BJ (cell line): ENCODE measurements around the gene TRPC6. TPM values are rescaled to one million over a fixed set of nuclear protein-coding genes. Genes with fewer than 3 reads are reported as not detected.

Experiments used
- CTCF ChIA-PET: fragments of 350-600 bp; formaldehyde crosslinking; extraction: SDS; loops from one replicate; lab custom pipeline; 2021; ENCODE audit warnings: antibody characterized with exemption, inconsistent platforms; lab: Yijun Ruan, JAX
- POLR2A ChIA-PET: fragments of 300-600 bp; sonication (Branson Sonifier 250); formaldehyde crosslinking; extraction: SDS; loops from one replicate; lab custom pipeline; 2021; ENCODE audit warnings: antibody characterized with exemption; lab: Charles Lee
- DNase-seq: peaks from one replicate; pipeline ENCODE4 v3.0.0-alpha.2; 2011; ENCODE audit warnings: low read depth
- H3K27me3 ChIP-seq: 2 replicates; pipeline ENCODE4 v1.6.0; 2011; ENCODE audit warnings: low read length; ENCODE audit not compliant: control insufficient read depth, insufficient read depth
- H3K36me3 ChIP-seq: 2 replicates; pipeline ENCODE4 v1.5.1; 2011; ENCODE audit warnings: low read length; ENCODE audit not compliant: control insufficient read depth, insufficient read depth
- H3K4me3 ChIP-seq: 2 replicates; pipeline ENCODE4 v1.5.1; 2011; ENCODE audit warnings: low read depth, mild to moderate bottlenecking, control low read depth, low read length
- CTCF ChIP-seq: IDR thresholded peaks from 2 replicates; pipeline ENCODE4 v1.5.1; 2011; ENCODE audit warnings: low read depth, mild to moderate bottlenecking, control low read depth, inconsistent platforms, low read length, moderate library complexity; ENCODE audit not compliant: insufficient read depth
- polyA plus RNA-seq: library from polyadenylated mRNA; depleted of rRNA; stranded (reverse); fragments of >200 nt; gene quantifications from 2 replicates; pipeline ENCODE4 v1.2.3, GENCODE V29; 2011

Gene TRPC6
- polyA plus RNA-seq, 1 experiment, result 5.3 TPM

DNA sequence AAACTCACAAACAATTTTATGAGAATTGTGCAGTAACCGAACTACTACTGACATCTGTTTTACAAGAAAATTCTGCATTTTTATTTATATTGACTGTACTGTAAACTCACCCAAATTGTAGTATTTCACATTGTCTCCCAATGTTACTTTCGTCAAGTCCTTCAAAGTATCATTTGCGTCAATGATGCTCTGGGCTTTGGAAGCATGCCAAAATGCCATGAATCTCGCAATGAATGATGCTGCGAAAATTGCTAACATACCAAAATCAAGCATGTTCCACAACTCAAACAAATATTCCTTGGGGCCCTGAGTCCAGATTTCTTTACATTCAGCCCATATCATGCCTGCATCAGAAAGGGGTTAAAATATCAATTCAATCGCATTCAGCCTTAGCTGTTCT is 107.6 kb downstream of the TRPC6 start:
- H3K36me3 ChIP-seq, result no peaks in the 10 kb centered on the region

DNA sequence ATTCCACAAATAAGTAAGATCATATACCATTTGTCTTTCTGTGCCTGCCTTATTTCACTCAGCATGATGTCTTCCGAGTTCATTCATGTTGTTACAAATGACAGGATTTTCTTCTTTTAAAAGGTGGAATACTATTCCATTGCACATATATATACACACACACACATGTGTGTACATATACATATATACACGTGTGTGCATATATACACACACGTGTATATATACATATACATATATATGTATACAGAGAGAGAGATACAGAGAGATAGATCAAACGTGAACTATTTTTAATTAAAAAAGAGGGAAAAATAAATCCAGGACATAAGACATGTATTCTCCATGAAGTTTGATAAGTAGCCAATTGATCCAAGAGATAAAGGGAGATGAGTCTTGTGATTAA is 108.1 kb downstream of the TRPC6 start:
- no peak for TF ChIP-seq CTCF
- ChIA-PET CTCF (interaction anchor here (0.9 kb wide), 1 partner anchor 325 kb away, joined by 3 read pairs; no protein-coding TSS in a partner anchor), POLR2A (no interaction called here)
- H3K4me3 ChIP-seq, result no peak overlapping the region
- no peaks in the 10 kb centered on the region for H3K27me3 ChIP-seq
- no peak for DNase-seq
- H3K36me3 ChIP-seq, result no peaks in the 10 kb centered on the region

More for the DNA sequence above, 107.6 kb downstream of the TRPC6 start:
- DNase-seq, result no peak
- ChIA-PET CTCF (no interaction called here), POLR2A (no interaction called here)
- no peak overlapping the region for H3K4me3 ChIP-seq
- H3K27me3 ChIP-seq, result no peaks in the 10 kb centered on the region
- no peak for TF ChIP-seq CTCF

- Histone ChIP-seq H3K27me3 (no peaks in the 10 kb centered on the region), H3K36me3 (no peaks in the 10 kb centered on the region), H3K4me3 (no peak overlapping the region)
- POLR2A ChIA-PET, result no interaction called here
- CTCF ChIA-PET, result interaction anchor here (0.6 to 0.9 kb wide), 2 partner anchors 326 to 819 kb away, joined by 3 read pairs; no protein-coding TSS in a partner anchor
- no peak for DNase-seq
- no peak for TF ChIP-seq CTCF
Observed at GRCh38 chr11:101474666-101475065, 109.1 kb downstream of the TRPC6 start.

GRCh38 chr11:101470881-101471520 is 112.8 kb downstream of the TRPC6 start:
- TF ChIP-seq CTCF, result no peak
- ChIA-PET POLR2A (no interaction called here), CTCF (interaction anchor here (0.6 to 1.2 kb wide), 4 partner anchors 8 to 478 kb away, joined by 3 to 4 read pairs (median 3); no protein-coding TSS in a partner anchor)
- DNase-seq, result no peak
- Histone ChIP-seq H3K4me3 (no peak overlapping the region), H3K27me3 (no peaks in the 10 kb centered on the region), H3K36me3 (no peaks in the 10 kb centered on the region)

- TF ChIP-seq CTCF, result no peak
- POLR2A ChIA-PET, result no interaction called here
- CTCF ChIA-PET, result interaction anchor here (1.0 to 1.2 kb wide), 3 partner anchors 9 to 479 kb away, joined by 3 to 4 read pairs (median 3); no protein-coding TSS in a partner anchor
- Histone ChIP-seq H3K36me3 (no peaks in the 10 kb centered on the region), H3K4me3 (no peak overlapping the region), H3K27me3 (no peaks in the 10 kb centered on the region)
- DNase-seq, result no peak
Observed at GRCh38 chr11:101470419-101470818, 113.4 kb downstream of the TRPC6 start.
